Psoas muscle (tissue), 8 donors: ENCODE data around the gene FNDC3B. TPM values are rescaled to one million over a fixed set of nuclear protein-coding genes. Genes with fewer than 3 reads are reported as not detected.

ENCODE experiments used
- ATAC-seq, 4 donors: fragments of 200-7000 bp; cut with Tn5 transposase; one replicate each; pipeline ENCODE4 v1.9.1; 2020; ENCODE audit warnings: moderate library complexity in 3 of 4, mild to moderate bottlenecking in 2 of 4
- DNase-seq, 2 donors: peaks; one replicate each; pipeline ENCODE4 v3.0.0-alpha.2; 2020
- H3K27ac ChIP-seq: fragments of 200-600 bp; one replicate; pipeline ENCODE4 v1.8.0; 2022
- H3K27me3 ChIP-seq, 3 donors: fragments of 200-600 bp in 1 of 3; one replicate each; pipeline versions ENCODE4 v1.6.1 to v1.8.0; 2013 to 2022; ENCODE audit warnings: low read length in 2 of 3, mild to moderate bottlenecking in 2 of 3, moderate library complexity in 1 of 3; ENCODE audit not compliant: insufficient read depth in 3 of 3
- H3K36me3 ChIP-seq, 2 donors: fragments of 200-600 bp in 1 of 2; one replicate each; pipeline versions ENCODE4 v1.6.1 to v1.8.0; 2013 to 2022; ENCODE audit warnings: low read depth in 1 of 2, mild to moderate bottlenecking in 1 of 2, moderate library complexity in 1 of 2; ENCODE audit not compliant: insufficient read depth in 1 of 2
- H3K4me1 ChIP-seq: fragments of 200-600 bp; one replicate; pipeline ENCODE4 v1.8.0; 2022
- H3K4me3 ChIP-seq: fragments of 200-600 bp; one replicate; pipeline ENCODE4 v1.8.0; 2022; ENCODE audit warnings: mild to moderate bottlenecking
- H3K9me3 ChIP-seq: fragments of 200-600 bp; one replicate; pipeline ENCODE4 v1.8.0; 2022
- WGBS, 3 donors: extraction: QIAGEN DNeasy Blood & Tissue Kit; methylation state at CpG; one replicate each; pipeline versions ENCODE4 v1.1.6 to v1.1.7; 2013; 5-methylcytosine and 5-hydroxymethylcytosine counted together
- intact Hi-C, 2 donors: fragments of 100-400 bp; cut with DNase I; formaldehyde crosslinking; loops; one replicate each; pipeline versions ENCODE4 v1.11.0 to v1.14.2; 2022
- polyA plus RNA-seq, 3 donors: library from polyadenylated mRNA; stranded (reverse); fragments of 200-250 nt; gene quantifications; one replicate each; pipeline ENCODE4 v1.2.3, GENCODE V29; 2013
- total RNA-seq, 4 donors: library from RNA; stranded (reverse); fragmentation: NEBNext Ultra II Directional in 2 of 4; extraction: Animal tissue kit (Norgen Biotek cat#: 25700) in 2 of 4; gene quantifications; one replicate each; pipeline versions ENCODE4 v1.2.1 to v1.2.4, GENCODE V29; 2021 to 2023
- TF ChIP-seq, protein P1 (sequence below): fragments of 200-600 bp; IDR thresholded peaks from one replicate; pipeline ENCODE4 v1.8.0; 2022; ENCODE audit warnings: antibody characterized with exemption
- donor health status: healthy with polysubstance abuse.
- donor health status: DM: no; HTN: no; CAD: no; lungs with moderate emphysema.
- donor health status: Bipolar disorder and iron deficiency.
- donor health status: healthy.
- donor health status: DM: yes; HTN: yes; CAD: no.
- donor health status: DM: no; HTN: no; CAD: no.
- donor health status: DM: no; HTN: no; CAD: no.
- donor health status: DM: yes; HTN: yes; CAD: no.

The FNDC3B gene
- total and polyA plus RNA-seq, 7 donors, result 12.4 to 133 (median 50.8) TPM

DNA sequence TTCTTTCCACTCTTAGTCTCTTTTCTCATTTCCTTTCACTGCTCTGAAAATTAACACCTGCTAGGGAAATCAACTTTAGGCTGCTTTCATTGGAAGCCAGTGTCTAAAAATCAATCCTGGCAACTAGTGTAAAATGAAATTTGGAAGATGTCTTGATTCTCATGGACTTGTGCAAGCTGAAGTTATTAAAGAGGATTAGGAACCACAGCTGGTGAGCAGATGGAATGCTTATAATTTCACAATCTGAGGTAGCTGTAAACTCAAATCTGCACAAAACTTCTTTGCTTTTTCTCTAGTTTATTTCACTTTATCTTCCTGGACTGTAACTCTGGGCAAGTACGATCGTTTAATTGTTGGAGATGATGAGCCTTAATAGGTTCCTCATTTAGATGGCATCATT lies 233.3 kb downstream of the FNDC3B start:
- Histone ChIP-seq H3K4me3 (no peak overlapping the region), H3K36me3 (peaks cover 0 to 12% of the 10 kb centered on the region in 2 donors), H3K27me3 (no peaks in the 10 kb centered on the region), H3K9me3 (no peaks in the 10 kb centered on the region), H3K27ac (no peak overlapping the region), H3K4me1 (peaks cover 42% of the 10 kb centered on the region)
- ATAC-seq, result peak in 1 of 4 donors; percentile 27
- intact Hi-C loops, result no loop called here
- DNase-seq, result no peak
- TF ChIP-seq, protein P1, sequence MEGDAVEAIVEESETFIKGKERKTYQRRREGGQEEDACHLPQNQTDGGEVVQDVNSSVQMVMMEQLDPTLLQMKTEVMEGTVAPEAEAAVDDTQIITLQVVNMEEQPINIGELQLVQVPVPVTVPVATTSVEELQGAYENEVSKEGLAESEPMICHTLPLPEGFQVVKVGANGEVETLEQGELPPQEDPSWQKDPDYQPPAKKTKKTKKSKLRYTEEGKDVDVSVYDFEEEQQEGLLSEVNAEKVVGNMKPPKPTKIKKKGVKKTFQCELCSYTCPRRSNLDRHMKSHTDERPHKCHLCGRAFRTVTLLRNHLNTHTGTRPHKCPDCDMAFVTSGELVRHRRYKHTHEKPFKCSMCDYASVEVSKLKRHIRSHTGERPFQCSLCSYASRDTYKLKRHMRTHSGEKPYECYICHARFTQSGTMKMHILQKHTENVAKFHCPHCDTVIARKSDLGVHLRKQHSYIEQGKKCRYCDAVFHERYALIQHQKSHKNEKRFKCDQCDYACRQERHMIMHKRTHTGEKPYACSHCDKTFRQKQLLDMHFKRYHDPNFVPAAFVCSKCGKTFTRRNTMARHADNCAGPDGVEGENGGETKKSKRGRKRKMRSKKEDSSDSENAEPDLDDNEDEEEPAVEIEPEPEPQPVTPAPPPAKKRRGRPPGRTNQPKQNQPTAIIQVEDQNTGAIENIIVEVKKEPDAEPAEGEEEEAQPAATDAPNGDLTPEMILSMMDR, result no peak
- 58 to 80% (median 69%) methylated on average over 2 of the region's 2 CpGs for WGBS, 3 donors

DNA sequence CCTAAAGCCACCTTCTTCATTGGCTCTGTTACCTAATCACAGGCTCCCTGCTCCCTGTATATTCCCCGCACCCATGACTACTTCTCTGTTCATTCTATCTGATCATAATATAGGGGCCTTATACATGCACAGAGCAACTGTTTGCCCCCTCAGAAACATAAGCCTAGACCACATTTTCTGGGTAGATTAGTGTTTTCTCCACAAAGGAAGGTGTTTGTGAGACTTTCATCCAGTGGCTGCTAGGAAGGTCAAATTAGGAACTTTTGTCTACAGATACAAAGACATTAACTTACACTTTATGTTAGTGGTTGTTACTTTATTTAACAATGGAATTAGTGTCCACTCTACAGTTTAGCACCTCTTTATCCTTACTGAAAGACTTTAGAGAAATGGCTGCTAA lies 234.0 kb downstream of the FNDC3B start:
- no peak for ATAC-seq
- no peak for DNase-seq
- Histone ChIP-seq H3K36me3 (peaks cover 0 to 12% of the 10 kb centered on the region in 2 donors), H3K4me1 (peaks cover 48% of the 10 kb centered on the region), H3K27ac (no peak overlapping the region), H3K4me3 (no peak overlapping the region), H3K9me3 (no peaks in the 10 kb centered on the region), H3K27me3 (no peaks in the 10 kb centered on the region)
- TF ChIP-seq, protein P1, result no peak
- WGBS, 3 donors, result 87 to 94% (median 93%) methylated on average over 1 of the region's 1 CpG
- intact Hi-C loops, result no loop called here

- intact Hi-C loops, result no loop called here
- ATAC-seq (no peak), DNase-seq (no peak)
- no peak overlapping the region for H3K4me3 ChIP-seq
- peaks cover 63% of the 10 kb centered on the region for H3K4me1 ChIP-seq
- no peaks in the 10 kb centered on the region for H3K9me3 ChIP-seq
- peaks cover 0 to 4% of the 10 kb centered on the region in 2 donors for H3K36me3 ChIP-seq
- TF ChIP-seq, protein P1, result no peak
- no peaks in the 10 kb centered on the region for H3K27me3 ChIP-seq
- H3K27ac ChIP-seq, result no peak overlapping the region
- 78 to 89% (median 79%) methylated on average over 2 of the region's 2 CpGs for WGBS, 3 donors
Measured at GRCh38 chr3:172274906-172275305, 235.5 kb downstream of the FNDC3B start.

GRCh38 chr3:172275586-172275985 lies 236.2 kb downstream of the FNDC3B start:
- no peaks in the 10 kb centered on the region for H3K27me3 ChIP-seq
- ATAC-seq (no peak), DNase-seq (no peak)
- H3K4me1 ChIP-seq, result peaks cover 69% of the 10 kb centered on the region
- H3K4me3 ChIP-seq, result no peak overlapping the region
- TF ChIP-seq, protein P1, result no peak
- WGBS, 3 donors, result 74 to 88% (median 87%) methylated on average over 1 of the region's 1 CpG
- intact Hi-C loops, result no loop called here
- H3K36me3 ChIP-seq, result no peaks in the 10 kb centered on the region
- H3K27ac ChIP-seq, result no peak overlapping the region
- H3K9me3 ChIP-seq, result no peaks in the 10 kb centered on the region

GRCh38 chr3:172276103-172276502 lies 236.7 kb downstream of the FNDC3B start:
- ATAC-seq (peak in 1 of 4 donors; percentile 37), DNase-seq (no peak)
- no peaks in the 10 kb centered on the region for H3K36me3 ChIP-seq
- no peaks in the 10 kb centered on the region for H3K9me3 ChIP-seq
- H3K27me3 ChIP-seq, result no peaks in the 10 kb centered on the region
- TF ChIP-seq, protein P1, result no peak
- intact Hi-C loops, result no loop called here
- peaks cover 71% of the 10 kb centered on the region for H3K4me1 ChIP-seq
- peak overlapping the region; percentile 31 for H3K27ac ChIP-seq
- no peak overlapping the region for H3K4me3 ChIP-seq
